Epithelial cell of esophagus (primary cell): ENCODE results near the gene JAKMIP3.

ENCODE experiments used
- DNase-seq: peaks from one replicate; pipeline ENCODE4 v3.0.0; 2010; ENCODE audit warnings: low read depth
- H3K4me3 ChIP-seq: 2 replicates; pipeline ENCODE4 v1.5.1; 2011; ENCODE audit warnings: mild to moderate bottlenecking, low read length, control low read depth
- CTCF ChIP-seq: IDR thresholded peaks from 2 replicates; pipeline ENCODE4 v1.5.1; 2011; ENCODE audit warnings: low read depth, mild to moderate bottlenecking, low read length, control low read depth, inconsistent platforms; ENCODE audit not compliant: insufficient read depth; ENCODE audit errors: missing control alignments

Gene JAKMIP3

DNA sequence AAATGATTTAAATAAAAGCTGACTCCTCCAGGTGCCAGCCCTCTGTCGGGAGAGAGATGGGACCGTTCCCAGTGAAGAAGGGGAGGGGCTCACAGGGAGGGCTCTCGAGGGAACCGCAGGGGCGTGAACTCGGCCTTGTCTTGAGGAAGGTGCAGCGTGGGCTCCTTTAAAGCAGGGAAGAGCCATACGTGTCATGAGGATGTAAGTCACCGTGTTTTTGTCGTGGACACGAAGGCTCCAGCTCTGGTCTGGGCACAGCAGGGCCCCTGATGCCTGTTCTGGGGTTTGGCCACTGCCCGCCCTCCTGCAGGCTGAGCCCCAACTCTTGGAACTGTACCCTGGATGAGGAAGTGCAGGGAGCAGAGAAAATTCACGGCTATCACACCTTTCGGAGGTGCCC is 45.0 kb downstream of the JAKMIP3 start:
- H3K4me3 ChIP-seq = no peak overlapping the region
- no peak for TF ChIP-seq CTCF
- DNase-seq = no peak

DNA sequence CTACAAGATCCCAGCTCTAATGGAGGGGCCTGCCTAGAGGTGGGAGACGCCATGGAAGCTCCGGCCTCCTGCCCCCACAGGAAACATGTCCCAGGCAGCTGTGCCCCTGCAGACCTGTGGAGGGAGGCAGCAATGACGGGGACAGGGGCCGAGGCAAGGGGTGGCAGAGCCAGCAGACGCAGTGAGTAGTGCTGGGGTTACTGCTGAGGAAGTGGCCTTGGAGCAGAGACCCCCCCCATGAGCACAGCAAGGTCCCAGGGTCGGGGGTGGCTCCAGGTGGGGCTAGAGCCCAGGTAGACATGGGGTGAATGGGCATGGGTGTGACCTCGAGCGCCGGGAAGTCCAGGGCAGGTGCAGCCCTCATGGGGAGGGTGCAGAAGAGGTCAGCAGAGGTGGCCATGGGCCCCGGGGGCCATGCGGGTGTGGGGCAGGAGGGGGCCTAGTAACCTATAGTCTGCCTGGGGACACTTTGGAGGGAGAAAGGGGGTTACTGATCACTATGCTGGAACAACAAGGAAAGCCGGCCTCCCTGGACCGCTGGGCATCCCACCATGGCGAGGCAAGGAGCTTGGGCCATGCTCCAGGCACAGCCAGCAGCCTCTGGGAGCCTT is 45.5 kb downstream of the JAKMIP3 start:
- no peak overlapping the region for H3K4me3 ChIP-seq
- no peak for DNase-seq

DNA sequence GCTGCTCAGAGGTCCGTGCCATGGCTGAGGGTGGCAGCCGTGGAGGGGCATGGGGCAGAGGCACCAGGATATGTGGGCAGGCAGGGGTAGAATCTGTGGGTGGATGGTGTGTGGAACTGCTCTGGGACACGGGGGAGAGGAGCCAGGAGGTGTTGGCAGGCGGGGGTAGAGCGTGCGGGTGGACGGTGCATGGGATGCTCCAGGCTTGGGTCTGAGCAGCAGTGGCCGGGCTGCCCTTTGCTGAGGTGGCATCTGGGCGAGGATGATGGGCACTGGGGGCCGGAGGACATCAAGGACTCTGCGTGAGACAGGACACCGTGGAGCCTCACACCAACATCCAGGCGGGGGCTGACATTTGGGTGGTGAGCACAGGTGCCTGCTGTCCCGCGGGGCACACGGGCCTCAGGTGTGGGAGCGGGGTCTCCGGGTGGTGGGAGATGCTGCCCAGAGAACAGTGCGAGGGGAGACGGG is 46.2 kb downstream of the JAKMIP3 start:
- H3K4me3 ChIP-seq = no peak overlapping the region
- no peak for TF ChIP-seq CTCF
- no peak for DNase-seq

More for the DNA sequence above, 45.5 kb downstream of the JAKMIP3 start:
- no peak for TF ChIP-seq CTCF

- TF ChIP-seq CTCF = no peak
Observed at GRCh38 chr10:132112611-132113010, 46.9 kb downstream of the JAKMIP3 start.

GRCh38 chr10:132113206-132113605 is 47.5 kb downstream of the JAKMIP3 start:
- TF ChIP-seq CTCF = no peak
- no peak overlapping the region for H3K4me3 ChIP-seq
- DNase-seq = no peak

More at GRCh38 chr10:132112611-132113010, 46.9 kb downstream of the JAKMIP3 start:
- no peak overlapping the region for H3K4me3 ChIP-seq
- DNase-seq = no peak

DNA sequence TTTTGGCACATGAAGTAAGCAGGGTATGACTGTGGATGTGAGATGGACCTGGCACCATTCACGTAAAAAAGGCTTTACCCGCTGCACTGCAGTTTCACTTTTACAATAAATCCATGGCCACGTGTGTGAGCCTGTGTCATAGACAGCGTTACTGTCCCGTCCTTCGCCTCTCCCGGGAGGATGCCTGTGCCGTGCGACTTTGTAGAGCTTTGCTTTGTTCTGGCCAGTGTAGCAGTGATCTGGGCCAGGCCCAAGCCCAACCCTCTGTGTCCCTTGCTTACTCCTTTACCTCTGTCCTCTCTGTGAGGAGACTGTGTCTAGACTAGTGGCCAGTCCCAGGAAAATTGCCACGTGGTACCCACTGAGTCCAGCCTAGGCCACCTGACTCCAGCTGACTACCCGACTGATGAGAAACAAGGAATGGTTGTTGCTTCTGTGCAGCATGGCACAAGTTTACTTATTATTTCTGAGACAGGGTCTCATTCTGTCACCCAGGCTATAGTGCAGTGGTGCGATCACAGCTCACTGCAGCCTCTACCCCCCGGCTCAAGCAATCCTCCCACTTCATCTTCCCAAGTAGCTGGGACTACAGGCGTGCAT is 48.1 kb downstream of the JAKMIP3 start:
- no peak overlapping the region for H3K4me3 ChIP-seq
- no peak for DNase-seq
- no peak for TF ChIP-seq CTCF
